Gastrocnemius medialis (tissue), 4 donors: ENCODE results near the gene FBXW4. TPM values are rescaled to one million over a fixed set of nuclear protein-coding genes. Genes with fewer than 3 reads are reported as not detected.

ENCODE experiments used
- ATAC-seq, 2 donors: fragments of 150-250 bp; one replicate each; pipeline ENCODE4 v1.9.1; 2016
- DNase-seq, 2 donors: peaks; one replicate each; pipeline ENCODE4 v3.0.0-alpha.2; 2019
- H3K27ac ChIP-seq, 4 donors: fragments of 200-600 bp; sonication (generic); 1 replicate in 1 of 4; 2 replicates in 3 of 4; pipeline ENCODE4 v1.5.1; 2016 to 2018; ENCODE audit warnings: mild to moderate bottlenecking in 2 of 4, moderate library complexity in 1 of 4
- H3K27me3 ChIP-seq, 3 donors: fragments of 200-600 bp; sonication (generic) in 2 of 3; 1 replicate in 1 of 3; 2 replicates in 2 of 3; pipeline versions ENCODE4 v1.5.1 to v1.6.0; 2016 to 2019; ENCODE audit warnings: mild to moderate bottlenecking in 1 of 3, moderate library complexity in 1 of 3
- H3K36me3 ChIP-seq, 2 donors: fragments of 200-600 bp; sonication (generic) in 1 of 2; one replicate each; pipeline ENCODE4 v1.5.1; 2017 to 2018
- H3K4me1 ChIP-seq, 2 donors: fragments of 200-600 bp; sonication (generic) in 1 of 2; one replicate each; pipeline ENCODE4 v1.5.1; 2016 to 2017; ENCODE audit warnings: mild to moderate bottlenecking in 2 of 2
- H3K4me3 ChIP-seq, 4 donors: fragments of 200-600 bp; sonication (generic) in 3 of 4; 1 replicate in 1 of 4; 2 replicates in 3 of 4; pipeline ENCODE4 v1.5.1; 2016 to 2019; ENCODE audit warnings: mild to moderate bottlenecking in 2 of 4
- H3K9me3 ChIP-seq, 3 donors: fragments of 200-600 bp; sonication (generic) in 2 of 3; 1 replicate in 1 of 3; 2 replicates in 2 of 3; pipeline ENCODE4 v1.5.1; 2016 to 2019
- CTCF ChIP-seq, 5 experiments: fragments of 450-650 bp in 3 of 5; fragments of 200-600 bp in 2 of 5; sonication (generic) in 2 of 5; IDR thresholded peaks in 4 of 5; conservative IDR thresholded peaks in 1 of 5; 1 replicate in 4 of 5; 2 replicates in 1 of 5; pipeline ENCODE4 v1.5.1; 2016 to 2019; ENCODE audit warnings: antibody characterized with exemption in 5 of 5, mild to moderate bottlenecking in 3 of 5, moderate library complexity in 3 of 5
- POLR2A ChIP-seq, 2 donors: fragments of 450-650 bp; IDR thresholded peaks; one replicate each; pipeline ENCODE4 v1.6.1; 2017; ENCODE audit warnings: antibody characterized with exemption in 2 of 2, mild to moderate bottlenecking in 2 of 2, moderate library complexity in 2 of 2
- in situ Hi-C, 4 donors: fragments of 200-750 bp; cut with MboI; loops; one replicate each; pipeline versions ENCODE4 v1.15.0 to v1.8.0; 2017; ENCODE audit warnings: low sequenced_read_pairs in 4 of 4
- intact Hi-C: fragments of 100-400 bp; cut with DNase I; formaldehyde crosslinking; loops from one replicate; pipeline ENCODE4 v1.15.1; 2023; ENCODE audit warnings: low total_unique reads
- total RNA-seq, 4 donors: library from RNA; depleted of rRNA; stranded (reverse); fragments of >200 nt; gene quantifications; one replicate each; pipeline versions ENCODE4 v1.1.0 to v1.2.3, GENCODE V29; 2016

The FBXW4 gene
- total RNA-seq, 4 donors from 2014 or later, result 43.1 to 72.6 (median 70.2) TPM

DNA sequence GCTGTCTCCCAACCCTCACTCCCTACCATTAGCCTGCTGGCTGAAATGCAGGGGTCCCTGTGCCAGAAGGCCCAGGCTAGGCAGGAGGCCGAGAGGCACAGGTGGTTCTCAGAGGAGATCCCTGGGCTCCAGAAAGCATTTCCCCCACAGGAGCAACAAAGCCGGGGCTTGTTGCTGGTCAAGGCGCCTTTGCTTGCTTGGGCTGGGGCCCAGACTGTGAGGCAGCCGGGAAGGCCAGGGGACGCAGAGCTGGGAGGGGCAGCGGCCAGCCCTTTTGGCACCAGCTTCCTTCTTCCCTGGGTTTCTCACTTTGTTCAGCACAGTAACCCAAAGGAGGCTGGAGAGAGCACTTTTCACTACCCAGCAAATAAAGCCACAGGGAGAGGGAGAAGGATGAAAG lies 48.6 kb downstream of the FBXW4 start:
- in situ Hi-C loops, result no loop called here
- no peak for TF ChIP-seq POLR2A (IDR thresholded peaks at IDR 0.05)
- no peak for TF ChIP-seq CTCF (IDR thresholded peaks at IDR 0.05 in 4 of 5, conservative IDR thresholded peaks at IDR 0.05 in 1 of 5)
- H3K9me3 ChIP-seq, result no peaks in the 10 kb centered on the region
- no peaks in the 10 kb centered on the region for H3K27me3 ChIP-seq
- H3K27ac ChIP-seq, result peak overlapping the region in 1 of 4 donors; percentile 31
- H3K36me3 ChIP-seq, result no peaks in the 10 kb centered on the region
- intact Hi-C loops, result no loop called here
- no peak overlapping the region for H3K4me3 ChIP-seq
- DNase-seq, result no peak
- ATAC-seq, result no peak
- H3K4me1 ChIP-seq, result peaks cover 18% of the 10 kb centered on the region in 2 donors

DNA sequence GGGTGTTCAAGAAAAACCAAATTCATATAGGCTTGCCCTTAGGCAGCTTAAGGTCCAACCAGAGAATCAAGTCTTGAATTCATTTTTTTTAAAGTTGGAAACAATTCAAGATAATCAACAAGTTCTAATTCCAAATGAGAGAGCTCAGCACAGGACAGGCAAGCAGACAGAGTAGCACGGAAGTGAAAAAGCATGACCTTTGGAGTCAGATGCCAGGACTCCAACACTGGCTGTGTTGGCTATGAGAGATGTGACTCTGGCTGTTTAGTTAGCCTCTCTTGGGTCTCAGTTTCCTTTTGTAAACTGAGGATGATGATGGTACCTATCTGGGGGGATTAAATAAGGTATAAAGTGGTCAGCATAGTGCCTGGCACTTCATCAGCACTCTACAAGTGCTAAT lies 49.3 kb downstream of the FBXW4 start:
- ATAC-seq (no peak), DNase-seq (no peak)
- no peaks in the 10 kb centered on the region for H3K36me3 ChIP-seq
- TF ChIP-seq CTCF (IDR thresholded peaks at IDR 0.05 in 4 of 5, conservative IDR thresholded peaks at IDR 0.05 in 1 of 5) (no peak), POLR2A (IDR thresholded peaks at IDR 0.05) (no peak)
- H3K27me3 ChIP-seq, result no peaks in the 10 kb centered on the region
- no peak overlapping the region for H3K4me3 ChIP-seq
- in situ Hi-C loops (no loop called here), intact Hi-C loops (no loop called here)
- no peak overlapping the region for H3K27ac ChIP-seq
- peaks cover 18% of the 10 kb centered on the region in 2 donors for H3K4me1 ChIP-seq
- no peaks in the 10 kb centered on the region for H3K9me3 ChIP-seq

- no peaks in the 10 kb centered on the region for H3K36me3 ChIP-seq
- H3K27me3 ChIP-seq, result no peaks in the 10 kb centered on the region
- in situ Hi-C loops (no loop called here), intact Hi-C loops (no loop called here)
- ATAC-seq (no peak), DNase-seq (no peak)
- no peak overlapping the region for H3K4me3 ChIP-seq
- H3K27ac ChIP-seq, result no peak overlapping the region
- no peak for TF ChIP-seq CTCF (IDR thresholded peaks at IDR 0.05 in 4 of 5, conservative IDR thresholded peaks at IDR 0.05 in 1 of 5)
- TF ChIP-seq POLR2A (IDR thresholded peaks at IDR 0.05), result no peak
- peaks cover 18% of the 10 kb centered on the region in 2 donors for H3K4me1 ChIP-seq
- H3K9me3 ChIP-seq, result no peaks in the 10 kb centered on the region
Measured at GRCh38 chr10:101644002-101644401, 51.0 kb downstream of the FBXW4 start.

- H3K27ac ChIP-seq, result no peak overlapping the region
- no peak for TF ChIP-seq CTCF (IDR thresholded peaks at IDR 0.05 in 4 of 5, conservative IDR thresholded peaks at IDR 0.05 in 1 of 5)
- TF ChIP-seq POLR2A (IDR thresholded peaks at IDR 0.05), result no peak
Measured at GRCh38 chr10:101643546-101643945, 51.4 kb downstream of the FBXW4 start.

More at GRCh38 chr10:101643546-101643945, 51.4 kb downstream of the FBXW4 start:
- Histone ChIP-seq H3K4me3 (no peak overlapping the region), H3K27me3 (no peaks in the 10 kb centered on the region), H3K36me3 (no peaks in the 10 kb centered on the region), H3K9me3 (no peaks in the 10 kb centered on the region), H3K4me1 (peaks cover 18% of the 10 kb centered on the region in 2 donors)
- ATAC-seq, result no peak
- intact Hi-C loops (no loop called here), in situ Hi-C loops (no loop called here)
- DNase-seq, result no peak
